MM.1S (cell line): ENCODE measurements around the gene SH3PXD2A.

ENCODE experiments used
- EZH2 ChIP-seq: fragments of 300-600 bp; sonication (generic); optimal IDR thresholded peaks from 2 replicates; pipeline ENCODE3; 2017; ENCODE audit warnings: low read depth, mild to moderate bottlenecking, antibody characterized with exemption, low read length, mixed read lengths
- EZH2phosphoT487 ChIP-seq: fragments of 300-600 bp; sonication (generic); IDR thresholded peaks from 2 replicates; pipeline ENCODE4 v1.6.1; 2018; ENCODE audit warnings: antibody characterized with exemption, low read length
- TF ChIP-seq, protein P1 (sequence below): fragments of 300-600 bp; sonication (generic); IDR thresholded peaks from 2 replicates; pipeline ENCODE4 v1.5.1; 2016; ENCODE audit warnings: antibody characterized with exemption, low read length, mixed read lengths

DNA sequence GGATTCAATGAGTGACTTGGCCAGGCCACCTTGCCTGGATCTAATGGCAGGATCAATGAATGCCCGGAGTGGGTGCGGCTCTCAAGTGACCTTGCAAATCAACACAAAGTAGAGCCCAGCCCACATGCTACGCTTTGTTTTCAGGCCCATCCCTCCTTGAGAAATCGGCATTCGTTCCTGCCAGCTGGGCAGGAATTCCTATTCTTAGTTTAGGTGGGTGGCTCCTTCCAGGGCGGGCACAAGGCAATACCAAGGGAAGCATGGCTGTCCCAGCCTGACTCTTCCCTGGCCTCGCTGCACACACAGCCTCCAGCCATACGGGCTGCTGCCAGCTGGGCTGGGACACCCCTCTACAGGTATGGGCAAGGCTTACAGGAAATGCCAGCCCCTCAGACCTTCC lies 119.3 kb downstream of the SH3PXD2A start:
- TF ChIP-seq EZH2phosphoT487 (no peak), EZH2 (no peak)
- TF ChIP-seq, protein P1, sequence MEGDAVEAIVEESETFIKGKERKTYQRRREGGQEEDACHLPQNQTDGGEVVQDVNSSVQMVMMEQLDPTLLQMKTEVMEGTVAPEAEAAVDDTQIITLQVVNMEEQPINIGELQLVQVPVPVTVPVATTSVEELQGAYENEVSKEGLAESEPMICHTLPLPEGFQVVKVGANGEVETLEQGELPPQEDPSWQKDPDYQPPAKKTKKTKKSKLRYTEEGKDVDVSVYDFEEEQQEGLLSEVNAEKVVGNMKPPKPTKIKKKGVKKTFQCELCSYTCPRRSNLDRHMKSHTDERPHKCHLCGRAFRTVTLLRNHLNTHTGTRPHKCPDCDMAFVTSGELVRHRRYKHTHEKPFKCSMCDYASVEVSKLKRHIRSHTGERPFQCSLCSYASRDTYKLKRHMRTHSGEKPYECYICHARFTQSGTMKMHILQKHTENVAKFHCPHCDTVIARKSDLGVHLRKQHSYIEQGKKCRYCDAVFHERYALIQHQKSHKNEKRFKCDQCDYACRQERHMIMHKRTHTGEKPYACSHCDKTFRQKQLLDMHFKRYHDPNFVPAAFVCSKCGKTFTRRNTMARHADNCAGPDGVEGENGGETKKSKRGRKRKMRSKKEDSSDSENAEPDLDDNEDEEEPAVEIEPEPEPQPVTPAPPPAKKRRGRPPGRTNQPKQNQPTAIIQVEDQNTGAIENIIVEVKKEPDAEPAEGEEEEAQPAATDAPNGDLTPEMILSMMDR = no peak
